Measurements from ENCODE around the gene PLAAT4.
"Not testable (repeated sequence)": the region's sequence is repeated elsewhere in the genome, so short reads cannot be mapped to it uniquely, and the experiment has no call there.

The PLAAT4 gene

DNA sequence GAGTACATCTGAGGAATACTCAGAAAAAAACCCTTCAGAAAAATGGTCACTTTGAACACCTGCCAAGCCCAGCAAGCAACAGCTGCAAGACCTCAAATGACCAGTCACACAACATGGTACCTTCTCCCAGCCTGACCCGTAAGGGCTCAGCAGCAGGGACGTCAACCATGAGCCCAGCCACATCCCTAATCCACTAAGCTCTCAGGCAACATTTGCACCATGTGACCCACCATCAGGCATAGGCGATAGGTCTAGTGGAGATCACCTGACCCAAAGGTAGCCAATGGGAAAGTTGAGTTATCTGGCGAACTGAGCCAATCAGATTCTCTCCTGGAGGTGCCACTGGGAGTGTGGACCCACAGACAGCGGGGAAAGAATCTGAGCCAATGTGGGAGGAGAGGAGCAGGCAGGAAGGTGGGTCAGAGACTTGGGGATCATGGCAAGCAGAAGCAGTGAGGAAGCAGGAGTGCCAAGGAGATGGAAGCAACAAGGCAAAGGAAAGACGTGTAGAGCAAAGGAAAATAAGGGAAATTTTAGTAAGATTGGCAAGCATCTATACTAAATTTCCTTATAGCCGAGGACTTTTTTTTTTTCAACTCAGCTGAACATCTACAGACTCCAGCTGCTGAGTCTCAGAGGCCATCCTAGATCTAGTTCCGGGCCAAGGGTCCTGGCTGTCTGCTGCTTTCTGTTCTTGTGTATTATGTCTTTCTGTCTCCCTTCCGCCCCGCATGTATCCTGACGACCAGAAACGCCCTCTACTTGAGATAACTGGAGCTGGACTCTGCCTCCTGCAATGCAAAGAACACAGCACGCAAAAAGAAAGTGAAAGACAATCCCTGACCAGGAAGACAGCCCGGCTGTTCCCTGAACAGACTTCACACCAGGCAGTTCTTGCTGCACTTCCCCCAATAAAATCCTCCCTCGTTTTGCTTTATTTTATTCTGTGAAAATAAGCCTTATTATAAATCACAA lies 37.6 kb downstream of the PLAAT4 start:
- peak; percentile 47 for DNase-seq

DNA sequence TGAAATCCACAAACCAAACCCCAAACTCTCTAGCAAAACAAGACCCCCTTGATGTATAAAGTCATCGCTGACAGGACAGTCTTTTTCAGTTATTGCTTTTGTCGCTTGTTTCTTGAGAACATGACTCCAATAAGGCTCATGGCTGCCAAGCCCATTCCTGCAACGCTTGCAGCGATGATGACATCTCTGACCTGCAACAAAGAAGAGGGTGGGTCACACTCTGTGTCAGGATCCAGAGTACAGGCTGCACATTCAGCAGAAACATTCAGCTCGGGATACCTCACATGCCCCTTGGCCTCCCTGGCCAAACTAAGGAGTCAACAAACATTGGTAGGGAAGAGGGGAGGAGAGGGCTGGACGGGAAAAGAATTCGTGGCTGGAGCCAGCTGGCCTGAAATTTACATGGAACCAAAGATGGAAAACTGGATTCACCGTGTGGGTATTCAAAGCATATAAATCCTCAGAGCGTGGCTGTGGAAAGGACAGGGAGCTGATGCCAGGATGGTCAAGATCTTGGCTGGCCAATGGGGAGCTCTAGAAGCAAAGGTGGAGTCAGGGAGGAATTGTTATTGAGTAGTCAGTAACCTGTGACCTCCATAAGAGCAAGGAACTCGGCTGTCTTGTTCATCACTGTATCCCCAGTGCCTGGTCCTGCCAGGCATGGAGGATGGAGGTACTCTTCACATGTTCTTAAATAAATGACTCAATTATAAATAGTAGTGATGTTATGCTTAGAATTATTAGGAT lies 38.4 kb downstream of the PLAAT4 start:
- DNase-seq: no peak

DNA sequence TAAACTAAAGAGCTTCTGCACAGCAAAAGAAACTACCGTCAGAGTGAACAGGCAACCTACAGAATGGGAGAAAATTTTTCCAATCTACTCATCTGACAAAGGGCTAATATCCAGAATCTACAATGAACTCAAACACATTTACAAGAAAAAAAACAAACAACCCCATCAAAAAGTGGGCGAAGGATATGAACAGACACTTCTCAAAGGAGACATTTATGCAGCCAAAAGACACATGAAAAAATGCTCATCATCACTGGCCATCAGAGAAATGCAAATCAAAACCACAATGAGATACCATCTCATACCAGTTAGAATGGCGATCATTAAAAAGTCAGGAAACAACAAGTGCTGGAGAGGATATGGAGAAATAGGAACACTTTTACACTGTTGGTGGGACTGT lies 42.3 kb downstream of the PLAAT4 start:
- DNase-seq: not testable (repeated sequence)

DNA sequence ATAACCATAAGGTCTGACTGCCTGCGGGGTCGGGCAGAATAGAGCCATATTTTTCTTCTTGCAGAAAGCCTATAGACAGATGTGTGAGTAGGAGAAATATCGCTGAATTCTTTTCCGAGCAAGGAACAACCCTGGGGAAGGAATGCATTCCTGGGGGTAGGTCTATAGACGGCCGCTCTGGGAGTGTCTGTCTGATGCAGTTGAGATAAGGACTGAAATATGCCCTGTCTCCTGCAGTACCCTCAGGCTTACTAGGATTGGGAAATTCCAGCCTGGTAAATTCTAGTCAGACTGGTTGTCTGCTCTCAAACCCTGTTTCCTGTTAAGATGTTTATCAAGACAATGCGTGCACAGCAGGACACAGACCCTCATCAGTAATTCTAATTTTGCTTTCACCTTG lies 44.6 kb downstream of the PLAAT4 start:
- not testable (repeated sequence) for DNase-seq

DNA sequence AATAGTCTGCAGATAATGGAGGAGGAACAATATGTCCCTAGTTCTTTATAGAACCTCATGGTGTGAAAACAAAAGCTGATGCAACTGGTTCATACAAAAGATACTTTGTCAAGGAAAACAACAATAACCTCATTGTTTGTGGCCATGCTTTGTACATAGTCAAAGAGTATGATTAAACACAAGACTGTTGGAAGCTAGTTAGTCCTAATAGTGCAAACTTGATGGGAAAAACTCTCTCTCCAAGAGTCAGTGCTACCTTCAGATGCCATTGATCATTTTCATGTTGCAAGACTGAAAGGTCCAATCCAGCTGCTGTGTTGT lies 46.7 kb downstream of the PLAAT4 start:
- DNase-seq: no peak

DNA sequence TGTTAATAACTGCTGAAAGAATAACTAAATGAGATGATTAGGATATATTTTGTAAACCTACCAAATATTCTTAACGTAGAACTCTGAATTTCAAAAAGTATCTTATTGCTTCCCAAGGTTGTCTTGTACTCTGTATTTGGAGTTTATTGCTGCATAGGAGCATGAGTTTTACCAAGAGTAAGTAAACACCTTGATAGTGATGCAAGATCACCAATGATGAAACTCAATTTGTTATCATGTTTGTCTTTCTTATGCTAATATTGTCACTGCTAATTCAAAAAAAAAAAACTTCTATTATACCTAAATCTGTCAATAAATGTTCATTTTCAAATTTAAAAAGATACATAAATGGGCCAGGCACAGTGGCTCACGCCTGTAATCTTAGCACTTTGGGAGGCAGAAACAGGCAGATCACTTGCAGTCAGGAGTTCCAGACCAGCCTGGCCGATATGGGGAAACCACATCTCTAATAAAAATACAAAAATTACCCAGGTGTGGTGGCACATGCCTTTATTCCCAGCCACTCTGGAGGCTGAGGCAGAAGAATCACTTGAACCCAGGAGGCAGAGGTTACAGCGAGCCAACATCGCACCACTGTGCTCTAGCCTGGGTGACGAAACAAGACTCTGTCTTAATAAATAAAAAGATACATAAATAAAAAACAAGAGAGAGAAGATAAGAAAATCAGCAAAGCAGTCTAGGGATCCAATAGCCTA lies 50.0 kb downstream of the PLAAT4 start:
- no peak for DNase-seq

DNA sequence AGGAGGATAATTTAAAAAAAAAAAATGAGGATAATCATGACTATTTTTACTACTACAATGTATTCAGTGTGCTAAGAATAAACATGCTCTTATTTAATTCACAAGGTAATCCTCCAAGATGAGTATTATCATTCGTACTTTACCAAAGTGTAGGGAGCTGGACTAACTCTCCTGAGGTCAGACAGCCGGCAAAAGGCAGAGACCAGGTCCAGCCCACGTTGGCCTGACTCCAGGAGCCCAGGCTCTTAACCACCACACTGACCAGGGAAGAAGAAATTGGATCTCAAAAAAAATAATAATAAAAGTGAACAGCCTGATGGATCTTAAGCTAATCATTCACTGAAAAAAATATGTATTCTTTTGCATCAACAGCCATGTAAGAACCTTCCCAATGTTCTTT lies 52.4 kb downstream of the PLAAT4 start:
- no peak for DNase-seq

DNA sequence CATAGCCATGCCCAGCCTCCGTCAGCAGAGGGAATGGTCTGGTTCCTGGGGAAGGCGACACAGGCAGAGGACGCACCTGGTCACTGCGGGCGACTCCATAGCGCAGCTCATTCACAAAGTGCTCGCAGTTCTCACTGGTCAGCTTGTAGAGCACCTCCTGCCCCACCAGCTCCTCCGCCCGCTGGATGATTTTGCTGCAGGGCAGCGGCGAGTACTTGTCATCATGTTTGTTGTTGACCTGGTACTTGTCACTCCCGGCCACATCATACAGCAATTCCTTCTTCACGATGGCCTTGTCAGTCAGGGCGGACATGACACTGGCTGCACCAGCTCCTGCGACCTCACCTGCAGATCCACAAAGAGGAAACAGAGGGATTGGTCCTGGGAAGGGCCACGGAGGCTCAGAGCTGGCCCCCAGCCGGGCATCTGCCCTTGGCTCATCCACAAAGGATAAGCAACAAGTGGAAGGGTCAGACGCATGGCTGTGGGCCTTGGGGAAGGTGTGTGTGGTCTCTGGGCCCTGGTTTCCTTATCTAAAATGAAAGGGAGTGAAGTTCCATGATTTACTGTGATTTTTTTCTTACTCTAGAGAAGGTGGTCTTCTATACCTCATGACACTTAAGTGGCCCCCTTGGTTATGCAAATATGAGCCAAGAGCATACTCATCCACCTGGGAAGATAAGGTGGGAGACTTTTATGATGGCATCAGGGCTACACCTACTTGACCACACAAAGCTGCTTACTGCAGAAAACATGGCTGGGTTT lies 53.6 kb downstream of the PLAAT4 start:
- DNase-seq: no peak

DNA sequence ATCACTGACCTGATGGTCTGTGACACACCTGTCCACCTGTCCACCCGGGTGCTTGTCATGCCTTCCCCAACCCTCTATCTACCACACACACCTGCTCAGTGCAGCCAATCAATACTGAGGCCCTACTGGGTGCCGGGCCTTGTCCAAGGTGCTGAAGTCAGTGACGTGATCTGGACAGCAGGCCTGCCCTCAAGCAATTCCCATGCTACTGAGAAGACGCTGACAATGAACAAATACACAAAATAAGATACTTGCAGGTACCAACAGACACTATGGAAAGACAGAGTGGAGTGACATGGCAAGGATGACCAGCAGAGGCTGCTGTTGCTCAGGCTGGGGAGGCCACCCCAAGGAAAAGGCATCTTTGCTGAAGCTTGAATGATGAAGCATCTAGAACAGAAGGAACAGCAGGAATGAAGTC lies 56.4 kb downstream of the PLAAT4 start:
- no peak for DNase-seq

DNA sequence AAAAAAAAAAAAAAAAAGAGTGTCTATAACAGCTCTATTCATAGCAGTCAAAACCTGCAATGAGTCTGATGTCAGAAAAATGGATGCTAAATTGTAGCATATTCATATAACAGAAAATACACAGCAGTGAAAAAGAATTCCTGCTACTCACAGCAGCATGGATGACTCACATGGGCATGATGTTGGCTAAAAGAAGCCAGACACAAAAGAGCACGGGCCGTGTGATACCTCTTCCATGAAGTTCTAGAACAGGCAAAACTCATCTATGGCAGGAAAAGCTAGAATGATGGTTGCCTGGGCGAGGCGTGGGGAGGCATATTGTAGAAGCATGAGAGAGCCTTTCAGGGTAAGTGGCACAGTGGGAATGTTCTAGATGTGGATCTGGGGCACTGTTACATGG lies 58.7 kb downstream of the PLAAT4 start:
- DNase-seq: no peak
